ENCODE data around the gene EPC1. TPM values are rescaled to one million over a fixed set of nuclear protein-coding genes. Genes with fewer than 3 reads are reported as not detected.

Gene EPC1
- total and polyA plus RNA-seq, 9 of the 15 experiments (the other 6 are each of a cell fraction or from before 2014, with no cell fraction given) = 7.0 to 43.6 (median 16.1) TPM

DNA sequence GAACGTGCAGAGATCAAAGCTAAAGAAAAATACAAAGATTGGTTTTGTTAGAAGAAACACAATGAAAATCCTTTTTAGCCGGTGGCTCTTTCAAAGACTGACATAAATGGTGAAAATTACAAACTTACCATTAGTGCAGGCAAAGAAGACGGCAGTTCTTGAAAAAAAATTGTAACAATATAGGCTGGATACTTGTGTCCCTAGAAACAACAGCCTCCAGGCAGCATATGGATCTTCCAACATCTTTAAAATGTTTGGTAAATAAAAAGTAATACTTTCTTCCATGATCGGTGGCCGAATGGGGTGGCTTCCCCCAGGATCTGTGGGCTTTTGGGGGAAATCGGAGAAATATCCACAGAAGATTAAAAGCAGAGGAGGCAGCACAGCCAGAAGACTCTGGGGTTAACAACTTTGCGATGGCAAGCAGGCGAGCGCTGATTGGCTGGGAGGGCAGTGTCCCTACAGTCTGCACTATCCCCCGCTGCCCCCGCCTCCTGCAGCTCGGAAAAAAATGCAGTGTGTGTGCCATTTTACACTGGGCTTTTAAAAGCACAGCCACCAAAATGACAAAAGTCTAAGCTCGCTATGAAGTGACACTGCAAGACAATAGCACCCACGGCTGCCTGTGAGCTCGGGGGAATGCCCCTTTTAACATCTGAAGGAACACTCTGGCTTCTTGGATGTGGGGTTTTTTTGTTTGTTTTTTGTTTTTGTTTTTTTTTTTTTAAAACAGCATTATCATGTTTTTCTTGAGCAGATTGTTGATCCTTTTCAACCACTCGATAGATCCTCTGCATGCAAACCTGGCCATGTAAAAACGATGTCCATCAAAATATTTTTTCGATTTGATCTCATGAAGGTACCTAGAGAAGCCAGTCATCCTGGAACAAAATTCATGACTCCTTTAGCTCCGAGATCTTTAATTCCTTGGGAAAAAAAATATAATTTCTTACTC, 31.7 kb upstream of the EPC1 start (continued):
- 0 out of 2 replicates have a peak, but pooled peaks have one; percentile 25 for TF ChIP-seq MAFG (tag; conservative IDR thresholded peaks at IDR 0.05)
- no peak for TF ChIP-seq SNAPC5 (CRISPR knock-in tag; IDR thresholded peaks at IDR 0.05)
- TF ChIP-seq MTA1 (IDR thresholded peaks at IDR 0.05; ENCODE audit: borderline replicate concordance) = 0 out of 2 replicates have a peak, but pooled peaks have one; percentile 24
- TF ChIP-seq MEF2D (tag; conservative IDR thresholded peaks at IDR 0.05; ENCODE audit: low read depth) = no peak
- TF ChIP-seq ZNF398 (CRISPR knock-in tag; IDR thresholded peaks at IDR 0.05) = no peak
- peak in 1 of 2 experiments; percentile 54; a peak in 1 of 4 replicates for TF ChIP-seq RCOR1 (IDR thresholded peaks at IDR 0.05; ENCODE audit: borderline replicate concordance in 1 of 2, low read depth in 2 of 2, low read length in 2 of 2)
- TF ChIP-seq CREM (IDR thresholded peaks at IDR 0.05; ENCODE audit: low read depth) = peak; percentile 37; the same call in 1 of the 2 replicates
- no peak for TF ChIP-seq TEAD2 (tag; IDR thresholded peaks at IDR 0.05)
- TF ChIP-seq PHB2 (IDR thresholded peaks at IDR 0.05; ENCODE audit: low read depth) = no peak
- TF ChIP-seq POLR2H (tag; IDR thresholded peaks at IDR 0.05; ENCODE audit: low read depth) = peak; percentile 57
- peak in 1 of 2 experiments; percentile 28; a peak in 2 of 4 replicates for TF ChIP-seq MNT (conservative IDR thresholded peaks at IDR 0.05)
- no peak for TF ChIP-seq FOXK1 (CRISPR knock-in tag; IDR thresholded peaks at IDR 0.05; ENCODE audit: borderline replicate concordance)
- no peak for TF ChIP-seq NR1H2 (CRISPR knock-in tag; IDR thresholded peaks at IDR 0.05)
- no peak for TF ChIP-seq DNMT1 (IDR thresholded peaks at IDR 0.05)
- no peak for TF ChIP-seq PATZ1 (CRISPR knock-in tag; IDR thresholded peaks at IDR 0.05; ENCODE audit: borderline replicate concordance)
- TF ChIP-seq HMGN3 (IDR thresholded peaks at IDR 0.05; ENCODE audit: borderline replicate concordance, extremely low read depth, insufficient read length, low read depth, low read length) = no peak
- 0 out of 2 replicates have a peak, but pooled peaks have one; percentile 64 for TF ChIP-seq MIER1 (IDR thresholded peaks at IDR 0.05; ENCODE audit: low read depth)
- no peak for TF ChIP-seq ZFP30 (CRISPR knock-in tag; IDR thresholded peaks at IDR 0.05; ENCODE audit: borderline replicate concordance)
- TF ChIP-seq ZNF583 (CRISPR knock-in tag; IDR thresholded peaks at IDR 0.05) = no peak
- no peak for TF ChIP-seq POLR3G (IDR thresholded peaks at IDR 0.05; ENCODE audit: extremely low read depth, insufficient read length, insufficient replicate concordance)
- TF ChIP-seq XRCC5 (IDR thresholded peaks at IDR 0.05; ENCODE audit: low read depth, low read length) = no peak
- no peak for TF ChIP-seq HDAC8 (tag; IDR thresholded peaks at IDR 0.05)

Measured in K562 (cell line).